Vagina (tissue), 2 donors: ENCODE data around the gene AMH.

Experiments used
- POLR2A ChIP-seq, 2 donors: fragments of 450-650 bp; IDR thresholded peaks; one replicate each; pipeline ENCODE4 v1.6.1; 2017; ENCODE audit warnings: antibody characterized with exemption in 2 of 2, mild to moderate bottlenecking in 2 of 2, moderate library complexity in 2 of 2
- TF ChIP-seq, protein P1 (sequence below), 3 experiments: fragments of 450-650 bp in 2 of 3; fragments of 200-600 bp in 1 of 3; sonication (generic) in 1 of 3; IDR thresholded peaks; one replicate each; pipeline ENCODE4 v1.5.1; 2017 to 2019; ENCODE audit warnings: antibody characterized with exemption in 3 of 3, mild to moderate bottlenecking in 2 of 3, moderate library complexity in 2 of 3

DNA sequence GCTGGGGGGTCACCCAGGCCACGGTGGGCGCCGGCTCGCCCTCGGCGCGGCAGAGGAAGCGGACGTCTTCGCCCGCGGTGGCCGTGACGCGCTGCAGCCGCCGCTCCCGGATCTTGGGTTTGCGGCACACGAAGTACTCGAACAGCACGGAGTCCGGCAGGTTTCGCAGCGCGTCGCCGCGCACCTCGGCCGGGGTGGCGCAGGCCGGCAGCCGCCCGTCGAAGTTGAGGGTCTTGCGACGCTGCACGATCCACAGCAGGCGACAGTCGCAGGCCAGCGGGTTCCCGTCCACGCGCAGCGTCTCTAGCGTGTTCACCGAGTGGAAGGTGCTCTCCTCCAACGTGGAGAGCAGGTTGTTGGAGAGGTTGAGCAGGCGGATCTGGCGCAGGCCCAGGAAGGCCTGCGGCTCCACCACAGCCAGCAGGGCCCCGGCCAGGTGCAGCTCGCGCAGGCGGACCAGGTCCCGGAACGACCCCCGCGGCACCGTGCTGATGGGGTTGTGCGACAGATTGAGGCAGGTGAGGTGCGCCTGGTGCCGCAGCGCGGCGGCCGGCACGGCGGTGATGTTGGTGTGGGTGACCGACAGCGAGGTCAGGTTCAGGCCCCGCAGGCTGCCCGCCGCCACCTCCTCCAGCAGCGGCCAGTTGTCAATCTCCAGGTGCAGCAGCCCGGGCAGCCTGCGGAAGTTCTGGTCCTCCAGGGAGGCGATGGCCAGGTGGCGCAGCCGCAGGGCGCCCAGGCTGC, 41.5 kb downstream of the AMH start:
- TF ChIP-seq, protein P1, sequence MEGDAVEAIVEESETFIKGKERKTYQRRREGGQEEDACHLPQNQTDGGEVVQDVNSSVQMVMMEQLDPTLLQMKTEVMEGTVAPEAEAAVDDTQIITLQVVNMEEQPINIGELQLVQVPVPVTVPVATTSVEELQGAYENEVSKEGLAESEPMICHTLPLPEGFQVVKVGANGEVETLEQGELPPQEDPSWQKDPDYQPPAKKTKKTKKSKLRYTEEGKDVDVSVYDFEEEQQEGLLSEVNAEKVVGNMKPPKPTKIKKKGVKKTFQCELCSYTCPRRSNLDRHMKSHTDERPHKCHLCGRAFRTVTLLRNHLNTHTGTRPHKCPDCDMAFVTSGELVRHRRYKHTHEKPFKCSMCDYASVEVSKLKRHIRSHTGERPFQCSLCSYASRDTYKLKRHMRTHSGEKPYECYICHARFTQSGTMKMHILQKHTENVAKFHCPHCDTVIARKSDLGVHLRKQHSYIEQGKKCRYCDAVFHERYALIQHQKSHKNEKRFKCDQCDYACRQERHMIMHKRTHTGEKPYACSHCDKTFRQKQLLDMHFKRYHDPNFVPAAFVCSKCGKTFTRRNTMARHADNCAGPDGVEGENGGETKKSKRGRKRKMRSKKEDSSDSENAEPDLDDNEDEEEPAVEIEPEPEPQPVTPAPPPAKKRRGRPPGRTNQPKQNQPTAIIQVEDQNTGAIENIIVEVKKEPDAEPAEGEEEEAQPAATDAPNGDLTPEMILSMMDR (IDR thresholded peaks at IDR 0.05): no peak
- no peak for TF ChIP-seq POLR2A (IDR thresholded peaks at IDR 0.05)
